NCI-H146 (cell line): Measurements from ENCODE around the gene NECTIN4.
A peak's percentile ranks its signal among the peaks of the same experiment; 100 is the strongest.
"Not testable (repeated sequence)": the region's sequence is repeated elsewhere in the genome, so short reads cannot be mapped to it uniquely, and the experiment has no call there.

Experiments
- DNase-seq: peaks from one replicate; lab custom pipeline; 2025; lab: John Stamatoyannopoulos, UW

Gene NECTIN4

DNA sequence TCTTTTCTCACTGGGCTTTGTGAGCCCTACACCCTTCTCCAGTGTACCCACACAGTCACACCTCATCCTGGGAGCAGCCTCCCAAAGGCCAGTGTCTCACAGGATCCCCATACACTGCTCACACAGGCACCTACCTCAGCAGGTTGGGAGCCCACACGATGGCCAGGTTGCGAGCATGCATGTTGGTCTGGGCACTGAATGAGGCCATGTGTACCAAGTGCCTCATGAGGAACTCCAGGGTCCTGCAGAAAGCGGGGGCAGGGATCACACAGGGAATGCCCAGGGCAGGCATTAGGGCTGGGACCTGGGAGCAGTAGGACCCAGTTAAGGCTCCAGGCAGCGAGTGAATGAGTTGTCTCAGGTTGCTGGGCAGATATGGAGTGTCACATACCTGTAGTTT, 35.1 kb downstream of the NECTIN4 start:
- no peak for DNase-seq

DNA sequence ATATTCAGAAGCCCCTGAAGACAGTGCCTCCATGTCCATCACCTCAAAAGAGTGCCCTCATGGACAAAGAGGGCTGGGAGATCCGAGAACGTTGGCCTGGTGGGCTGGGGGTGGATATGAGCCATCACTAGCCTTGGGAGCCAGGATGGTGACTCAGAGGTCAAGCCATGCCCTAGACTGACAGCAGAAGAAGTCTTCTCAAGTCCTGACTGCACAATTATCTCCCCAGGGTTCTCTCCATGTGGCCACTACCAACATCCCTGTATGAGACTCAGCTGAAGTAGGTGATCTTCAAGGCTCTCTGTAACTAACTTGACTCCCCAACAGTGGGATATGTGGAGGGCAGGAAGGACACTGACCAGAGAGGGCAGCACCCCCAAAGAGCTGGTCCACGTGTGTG, 36.5 kb downstream of the NECTIN4 start:
- DNase-seq: no peak

DNA sequence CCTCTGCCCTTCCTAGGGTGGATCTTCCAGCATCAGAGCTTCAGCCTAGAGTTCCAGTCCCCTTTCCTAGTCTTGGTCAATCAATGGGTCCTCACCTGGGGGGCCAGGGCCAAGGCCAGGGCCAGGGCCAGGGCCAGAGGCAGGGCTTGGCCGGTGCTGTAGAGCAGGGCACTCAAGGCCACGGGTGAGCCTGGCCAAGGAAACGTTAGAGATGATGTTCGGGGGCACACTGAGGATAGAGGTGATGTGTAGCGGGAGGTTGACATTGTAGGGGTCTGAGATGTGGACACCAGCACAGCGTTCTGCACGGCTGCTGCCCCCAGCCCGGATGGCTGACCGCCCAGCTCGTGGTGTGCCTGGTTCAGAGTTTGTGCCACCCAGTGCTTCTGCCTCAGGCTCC, 38.1 kb downstream of the NECTIN4 start:
- DNase-seq: no peak

DNA sequence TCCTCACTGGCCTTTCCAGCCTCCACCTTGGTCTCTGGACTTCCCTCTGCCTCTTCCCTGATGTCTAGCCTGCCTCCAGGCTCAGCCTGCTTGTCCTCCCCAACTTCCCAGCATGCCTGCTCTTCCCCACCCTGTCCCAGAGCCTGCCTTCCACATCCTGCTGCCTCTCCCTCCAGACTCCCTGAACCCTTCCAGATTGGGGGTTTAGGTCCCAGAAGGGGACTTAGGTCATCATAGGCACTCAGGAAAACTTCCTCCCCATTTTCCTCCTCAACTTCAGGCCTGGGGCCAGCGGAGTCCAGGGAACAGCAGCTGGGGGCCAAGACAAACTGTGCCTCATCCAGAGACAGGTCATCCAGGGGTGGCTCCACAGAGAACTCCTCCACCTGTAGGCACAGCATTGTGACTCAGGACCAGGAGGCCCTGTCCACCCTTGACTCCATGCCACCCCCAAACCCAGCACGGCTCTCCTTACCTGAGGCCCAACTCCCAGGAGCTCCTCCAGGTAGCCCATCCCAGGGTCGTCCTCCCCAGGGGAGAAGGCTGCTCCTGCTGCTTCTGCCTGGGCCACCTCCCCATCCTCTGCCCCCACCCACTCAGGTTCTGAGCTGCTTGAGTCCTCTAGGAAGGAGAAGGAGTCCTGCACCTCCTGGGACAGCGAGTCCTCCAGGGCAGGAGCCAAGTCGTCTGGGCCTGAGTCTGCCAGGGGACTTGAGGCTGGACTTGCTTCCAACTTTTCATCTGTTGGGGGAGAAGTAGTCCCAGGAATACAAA, 40.2 kb downstream of the NECTIN4 start:
- no peak for DNase-seq

DNA sequence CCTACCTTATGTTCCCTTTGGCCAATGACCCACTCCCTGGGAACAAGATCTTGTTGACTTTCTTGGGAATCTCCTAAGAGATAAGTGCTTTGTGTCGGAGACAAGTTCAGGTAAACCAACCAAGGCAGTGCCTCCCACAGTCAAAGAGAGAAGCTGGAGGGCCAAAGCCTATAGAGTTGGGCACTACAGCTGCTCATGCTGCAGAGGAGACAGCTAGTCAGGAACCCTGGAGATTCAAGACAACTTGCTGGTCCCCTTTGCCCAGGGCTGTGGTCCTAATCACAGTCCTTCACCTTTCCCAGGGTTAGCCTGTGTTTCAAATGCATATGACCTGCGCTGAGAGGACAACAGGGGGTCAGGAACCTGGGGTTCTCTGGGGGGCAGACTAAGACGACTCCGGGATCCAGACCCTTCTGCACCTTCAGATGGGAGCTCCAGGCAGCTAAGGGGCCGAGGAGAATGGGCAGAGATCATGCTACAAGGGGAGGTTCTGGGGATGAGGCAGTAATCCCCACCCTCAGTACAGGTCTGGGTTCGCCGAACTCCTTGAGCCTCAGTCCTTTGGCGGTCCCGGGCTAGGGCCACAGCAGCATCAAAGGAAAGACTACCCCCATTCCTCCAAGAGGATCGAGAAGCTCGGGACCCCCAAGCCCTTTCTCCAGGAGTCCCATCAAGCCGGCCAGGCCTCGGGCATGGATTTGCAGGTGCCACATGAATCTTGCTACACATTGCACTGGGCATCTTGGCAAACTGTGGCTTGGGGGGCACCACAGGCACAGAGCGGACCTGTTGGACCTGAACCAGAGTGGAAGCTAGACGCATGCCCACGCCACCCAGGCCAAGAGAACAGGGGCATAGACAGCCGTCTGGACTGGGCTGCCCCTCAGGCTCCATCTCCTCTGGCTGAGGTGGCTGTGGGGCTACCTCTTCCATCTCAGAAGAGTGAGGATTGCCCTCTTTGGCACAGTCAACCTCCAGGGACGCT, 41.6 kb downstream of the NECTIN4 start:
- DNase-seq: no peak

DNA sequence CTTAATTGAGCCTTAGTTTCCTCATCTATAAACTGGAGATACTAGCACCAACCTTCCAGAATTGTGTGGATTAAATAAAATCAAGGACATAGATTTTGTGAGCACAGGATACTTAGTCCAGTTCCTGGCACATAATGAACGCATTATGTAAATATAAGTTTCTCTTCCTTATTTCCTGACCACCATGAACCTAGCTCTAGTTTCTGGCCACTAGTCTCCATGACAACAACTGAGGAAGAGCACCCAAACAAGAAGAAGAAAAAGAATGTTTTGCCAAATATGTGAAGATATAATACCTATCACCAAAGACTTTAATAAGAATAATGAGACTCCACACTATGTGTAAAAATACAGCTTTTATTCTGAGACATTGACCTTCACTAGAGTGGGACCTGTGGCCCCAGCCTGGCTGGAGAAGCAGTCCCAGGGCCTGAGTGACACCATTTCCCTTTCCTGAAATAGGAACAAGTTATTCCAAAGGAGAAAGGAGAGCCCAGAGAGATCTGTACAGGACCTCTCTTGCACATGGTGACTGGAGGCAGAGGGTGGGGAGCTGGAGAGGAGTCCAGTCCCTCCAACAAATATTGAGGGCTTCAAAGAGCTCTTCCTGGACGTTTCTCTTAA, 42.6 kb downstream of the NECTIN4 start:
- DNase-seq: no peak

DNA sequence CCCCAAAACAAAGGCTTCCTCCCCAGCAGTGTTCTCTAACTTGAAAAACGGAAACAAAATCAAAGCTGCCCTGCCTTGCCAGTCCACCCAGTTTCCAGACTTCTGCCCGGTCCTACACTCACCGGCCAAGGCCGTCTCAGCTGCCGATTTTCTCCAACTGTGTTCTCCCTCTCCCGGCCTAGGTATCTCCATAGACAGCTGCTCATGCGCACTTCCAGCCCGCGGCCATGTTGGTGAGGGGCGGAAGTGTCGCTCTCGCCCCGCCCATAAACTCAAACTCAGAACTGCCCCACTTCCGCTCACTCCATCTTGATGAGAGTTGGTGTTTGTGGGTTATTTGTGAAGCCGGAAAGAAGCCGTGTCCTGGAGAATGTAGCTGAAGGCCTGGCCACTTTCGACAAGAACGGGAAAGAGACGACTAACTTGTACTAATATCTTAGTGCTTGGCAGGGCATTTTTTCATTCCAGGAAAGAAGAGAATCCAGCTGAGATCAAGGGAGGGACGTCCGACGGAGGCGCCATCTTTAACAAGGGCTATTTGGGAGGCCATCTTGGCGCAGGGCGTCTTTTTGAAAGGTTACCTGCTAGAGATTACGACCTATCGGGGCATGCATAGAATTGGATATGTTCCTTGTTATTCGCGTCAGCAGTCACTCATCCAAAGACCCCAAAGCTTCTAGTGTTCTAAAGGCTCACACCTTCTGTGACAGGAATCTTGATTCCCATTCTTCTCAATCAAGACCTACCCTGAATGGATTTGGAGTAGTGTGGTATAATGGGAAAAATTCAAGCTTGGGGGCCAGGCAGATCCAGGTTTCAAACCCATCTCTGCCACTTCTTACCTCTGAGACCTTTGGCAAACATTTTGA, 43.4 kb downstream of the NECTIN4 start, which contains the start of gene USF1:
Gene USF1 (minus strand): TSS at position 242 of the 869 bp plus-strand sequence. CDS start 2,702 bp downstream, outside the sequence.
- peak; percentile 95 for DNase-seq

DNA sequence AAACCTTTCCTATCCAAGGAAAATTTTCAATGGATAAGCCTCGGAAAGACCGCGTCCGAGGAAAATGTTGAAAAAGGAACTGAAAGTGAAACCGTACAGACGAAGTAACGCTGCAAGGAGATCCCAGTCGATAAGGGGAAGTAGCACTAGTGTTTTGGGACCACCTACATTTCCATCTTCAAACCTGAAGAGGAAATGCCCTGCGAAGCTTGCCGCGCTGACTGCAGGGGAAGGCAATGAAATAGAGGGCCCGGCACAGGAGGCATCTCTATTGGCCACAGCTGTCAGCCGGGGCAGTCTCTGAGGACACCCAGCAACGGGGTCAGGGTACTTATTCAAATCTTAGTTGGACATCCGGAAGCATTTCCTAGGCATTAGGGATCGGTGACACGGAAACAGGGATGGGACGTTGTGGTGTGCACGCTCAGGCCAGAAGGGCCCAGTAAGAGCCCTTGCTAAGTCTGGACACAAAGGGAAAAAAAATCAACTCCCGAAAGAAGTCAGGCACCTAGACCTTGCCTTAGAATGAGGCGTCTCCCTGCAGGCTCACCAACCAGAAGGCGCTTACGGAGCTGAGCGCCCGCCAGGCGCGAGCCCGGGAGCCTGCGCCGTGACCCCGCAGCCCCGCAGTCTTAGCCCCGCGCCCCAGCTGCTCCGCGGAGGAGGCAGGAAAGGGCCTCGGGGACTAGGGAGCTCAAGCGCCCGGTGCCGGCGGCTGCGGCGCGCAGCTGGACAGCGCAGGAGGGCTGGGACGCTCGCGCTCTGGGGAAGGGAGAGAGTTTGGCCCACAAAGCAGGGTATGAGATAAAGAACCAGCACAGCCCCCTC, 44.2 kb downstream of the NECTIN4 start:
- peak; percentile 86 for DNase-seq

DNA sequence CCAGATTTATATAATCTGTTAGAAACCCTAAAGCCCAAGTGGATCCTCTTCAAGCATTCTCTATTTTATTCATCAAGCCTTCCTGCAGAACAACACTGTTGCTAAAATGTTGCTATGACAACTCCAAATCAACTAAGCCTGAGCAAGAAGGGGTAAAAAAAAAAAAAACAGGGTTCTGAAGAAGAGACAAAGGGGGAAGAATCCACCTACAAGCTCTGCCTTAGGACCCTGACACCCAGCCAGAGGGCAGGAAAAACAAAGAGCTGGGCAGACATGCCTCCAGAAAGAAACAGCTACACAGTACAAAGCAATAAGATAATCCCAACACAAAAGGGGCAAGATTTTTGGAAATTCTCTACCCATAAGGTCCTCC, 44.8 kb downstream of the NECTIN4 start:
- DNase-seq: no peak

DNA sequence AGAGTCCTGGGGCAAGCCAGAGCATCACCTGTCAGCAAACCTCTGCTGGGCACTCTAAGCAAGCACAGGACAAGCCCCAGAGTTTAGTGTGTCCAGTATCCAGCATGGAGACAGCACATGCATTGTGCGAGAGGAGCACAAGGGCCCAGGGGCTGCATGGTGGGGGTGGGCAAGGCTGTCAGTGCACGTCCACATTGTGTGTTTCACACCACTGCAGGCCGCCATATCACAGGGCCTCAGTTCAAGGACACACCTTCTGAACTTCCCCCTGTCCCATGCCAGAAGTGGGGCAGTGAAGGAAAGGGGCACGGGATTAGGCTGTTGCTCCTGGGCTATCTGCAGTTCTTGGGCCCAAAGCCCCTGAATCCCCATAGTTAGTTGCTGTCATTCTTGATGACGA, 49.8 kb downstream of the NECTIN4 start:
- DNase-seq: no peak

DNA sequence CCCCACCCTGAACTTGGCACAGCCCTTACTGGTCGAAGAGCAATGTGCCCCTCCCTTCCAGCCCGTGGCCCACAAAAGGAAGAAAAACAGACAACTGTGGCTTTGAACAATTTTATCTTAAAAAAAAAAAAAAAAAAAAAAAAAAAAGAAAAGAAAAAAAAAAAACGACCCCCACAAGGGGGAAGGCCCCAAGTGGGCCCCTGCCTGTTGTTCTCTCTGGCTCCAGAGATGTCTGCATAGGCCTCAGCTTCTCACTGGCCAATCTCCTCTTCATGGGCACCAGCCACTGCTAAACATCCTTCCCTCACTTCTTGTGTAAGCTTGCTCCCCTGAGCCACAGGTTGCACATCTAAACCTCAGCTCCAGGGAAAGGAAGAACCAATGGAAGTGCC, 50.2 kb downstream of the NECTIN4 start:
- DNase-seq: no peak

DNA sequence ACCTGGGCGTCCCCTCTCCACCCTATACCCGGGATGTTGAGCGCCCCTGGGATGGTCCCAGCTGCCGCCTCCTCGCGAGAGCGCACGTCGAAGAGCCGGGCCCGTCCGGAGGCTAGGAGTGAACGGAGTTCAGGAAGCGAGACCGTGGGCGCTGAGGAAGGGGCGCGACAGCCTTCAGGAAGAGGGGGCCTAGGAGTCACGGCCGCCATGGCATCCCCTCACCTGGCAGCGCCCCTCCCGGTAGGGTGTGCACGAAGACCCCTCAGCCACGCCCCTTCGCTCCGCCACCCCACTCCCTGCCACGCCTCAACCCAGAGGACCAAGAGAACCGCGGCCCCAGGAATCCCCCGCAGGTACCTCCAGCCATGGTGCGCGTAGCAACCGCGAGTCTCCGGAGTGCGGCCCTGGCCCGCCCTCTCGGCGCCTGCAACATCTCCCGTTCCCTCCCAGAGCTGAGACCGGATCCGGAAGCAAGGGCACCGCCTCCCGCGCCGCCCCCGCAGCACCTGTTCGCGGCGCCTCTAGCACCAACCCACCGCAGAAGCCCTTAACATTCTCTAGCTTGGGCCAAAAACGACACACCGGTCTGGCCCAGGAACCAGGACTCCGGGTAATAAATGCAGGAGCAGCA, 50.7 kb downstream of the NECTIN4 start, which contains the start of gene TSTD1:
Gene TSTD1 (minus strand): TSS at position 442 of the 631 bp plus-strand sequence. CDS start 75 bp downstream, at position 367.
- peak; percentile 88 for DNase-seq

DNA sequence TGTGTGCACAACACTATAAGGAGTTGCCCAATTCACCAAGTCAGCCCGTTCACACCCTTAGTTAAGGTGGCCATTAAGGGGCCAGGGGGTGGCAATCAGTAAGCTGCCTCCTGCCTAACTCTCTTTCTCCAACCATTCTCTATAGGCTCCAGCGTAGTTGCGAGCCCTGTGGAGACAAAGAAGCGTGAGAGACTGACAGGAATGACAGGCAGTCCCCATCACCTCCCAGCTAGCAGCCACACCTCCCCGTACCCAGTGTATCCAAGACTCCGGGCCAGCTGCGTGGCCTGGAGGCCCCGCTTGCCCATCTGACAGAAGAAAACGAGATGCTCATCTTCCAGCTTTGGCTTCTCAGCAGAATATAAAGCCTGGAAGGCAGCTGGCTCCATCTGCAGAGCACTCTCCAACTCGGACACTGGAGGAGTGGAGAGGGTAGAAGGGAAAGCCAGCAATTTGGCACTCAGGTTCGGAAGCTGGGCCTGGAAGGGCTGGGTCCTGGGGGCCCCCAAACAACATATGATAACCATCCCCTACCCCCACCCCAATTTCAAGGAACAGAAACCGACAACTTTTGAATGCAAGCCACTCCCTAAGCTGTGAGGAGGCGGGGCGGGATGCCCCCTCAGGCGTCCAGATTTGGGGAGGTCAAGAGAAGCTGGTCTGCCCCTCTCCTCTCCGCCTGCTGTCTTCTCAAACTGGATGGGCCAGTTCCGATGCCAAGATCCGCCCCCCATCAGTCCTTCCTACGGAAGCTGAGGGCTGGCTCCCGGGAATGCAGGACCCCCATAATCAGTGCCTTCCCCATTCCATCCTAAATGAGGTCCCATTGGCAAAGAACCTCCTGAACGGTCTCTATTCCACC, 51.5 kb downstream of the NECTIN4 start:
- peak; percentile 46 for DNase-seq

DNA sequence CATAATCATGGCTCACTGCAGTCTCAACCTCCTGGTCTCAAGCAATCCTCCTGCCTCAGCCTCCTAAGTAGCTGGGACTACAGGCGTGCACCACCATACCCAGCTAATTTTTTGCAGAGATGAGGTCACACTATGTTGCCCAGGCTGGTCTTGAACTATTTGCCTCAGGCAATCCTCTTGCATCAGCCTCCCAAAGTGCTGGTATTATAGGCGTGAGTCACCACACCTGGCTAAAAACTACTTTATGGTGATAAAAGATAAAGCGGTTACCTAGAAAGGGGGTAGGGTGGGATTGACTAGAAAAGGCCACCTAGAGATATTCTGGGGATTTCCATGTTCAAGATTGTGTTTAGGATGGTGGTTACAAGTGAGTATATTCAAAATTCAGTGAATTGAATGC, 55.6 kb downstream of the NECTIN4 start:
- no peak for DNase-seq

DNA sequence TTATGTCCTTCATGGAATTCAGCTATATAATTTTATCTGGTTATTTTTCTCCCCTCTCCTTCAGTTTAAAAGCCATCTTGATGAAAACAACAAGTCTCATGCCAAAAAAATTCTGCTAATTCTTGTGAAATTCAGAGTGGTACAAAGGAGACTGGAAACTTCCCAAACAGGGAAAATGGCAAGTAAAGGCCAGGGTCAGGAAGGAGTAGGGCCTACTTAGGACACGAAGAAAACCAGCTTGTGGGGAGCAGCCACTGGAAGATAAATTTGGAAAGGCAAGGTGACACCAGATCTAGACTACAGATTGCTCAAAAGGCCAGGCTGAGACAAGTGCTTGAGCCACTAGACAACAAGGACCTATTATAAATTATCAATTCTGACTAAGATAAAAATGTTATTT, 56.9 kb downstream of the NECTIN4 start:
- DNase-seq: no peak

DNA sequence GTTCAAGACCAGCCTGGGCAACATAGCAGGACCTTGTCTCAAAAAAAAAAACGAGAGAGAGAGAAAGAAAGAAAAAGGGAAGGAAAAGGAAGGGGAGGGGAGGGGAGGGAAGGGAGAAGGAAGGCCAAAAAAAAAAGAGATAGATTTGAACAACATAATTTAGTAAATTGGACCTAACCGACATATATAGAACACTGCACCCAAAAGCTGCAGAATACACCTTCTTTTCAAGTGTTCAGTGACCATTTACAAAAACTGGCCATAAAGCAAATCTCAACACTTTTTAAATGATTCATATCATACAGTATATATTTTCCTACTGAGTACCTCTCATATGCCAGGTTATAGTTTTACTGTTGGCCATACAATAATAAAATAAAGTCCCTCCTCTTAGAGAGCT, 57.5 kb downstream of the NECTIN4 start:
- no peak for DNase-seq

DNA sequence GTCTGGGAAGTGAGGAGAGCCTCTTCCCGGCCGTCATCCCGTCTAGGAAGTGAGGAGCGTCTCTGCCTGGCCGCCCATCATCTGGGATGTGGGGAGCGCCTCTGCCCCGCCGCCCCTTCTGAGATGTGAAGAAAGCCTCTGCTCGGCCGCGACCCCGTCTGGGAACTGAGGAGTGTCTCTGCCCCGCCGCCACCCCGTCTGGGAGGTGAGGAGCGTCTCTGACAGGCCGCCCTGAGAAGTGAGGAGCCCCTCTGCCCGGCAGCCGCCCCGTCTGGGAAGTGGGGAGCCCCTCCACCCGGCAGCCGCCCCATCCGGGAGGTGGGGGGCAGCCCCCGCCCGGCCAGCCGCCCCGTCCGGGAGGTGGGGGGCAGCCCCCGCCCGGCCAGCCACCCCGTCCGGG, 59.9 kb downstream of the NECTIN4 start:
- not testable (repeated sequence) for DNase-seq

DNA sequence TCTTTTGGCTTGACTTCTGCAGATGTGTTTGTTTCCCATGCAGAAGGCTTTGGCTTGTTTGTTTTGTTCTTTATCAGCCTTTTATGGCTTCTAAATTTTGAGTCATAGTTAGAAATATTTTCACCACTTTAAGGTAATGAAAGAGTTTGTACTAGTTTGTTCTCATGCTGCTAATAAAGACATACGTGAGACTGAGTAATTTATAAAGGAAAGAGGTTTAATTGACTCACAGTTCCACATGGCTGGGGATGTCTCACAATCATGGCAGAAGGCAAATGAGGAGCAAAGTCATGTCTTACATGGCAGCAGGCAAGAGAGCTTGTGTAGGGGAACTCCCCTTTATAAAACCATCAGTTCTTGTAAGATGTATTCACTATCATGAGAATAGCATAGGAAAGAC, 62.4 kb downstream of the NECTIN4 start:
- not testable (repeated sequence) for DNase-seq

DNA sequence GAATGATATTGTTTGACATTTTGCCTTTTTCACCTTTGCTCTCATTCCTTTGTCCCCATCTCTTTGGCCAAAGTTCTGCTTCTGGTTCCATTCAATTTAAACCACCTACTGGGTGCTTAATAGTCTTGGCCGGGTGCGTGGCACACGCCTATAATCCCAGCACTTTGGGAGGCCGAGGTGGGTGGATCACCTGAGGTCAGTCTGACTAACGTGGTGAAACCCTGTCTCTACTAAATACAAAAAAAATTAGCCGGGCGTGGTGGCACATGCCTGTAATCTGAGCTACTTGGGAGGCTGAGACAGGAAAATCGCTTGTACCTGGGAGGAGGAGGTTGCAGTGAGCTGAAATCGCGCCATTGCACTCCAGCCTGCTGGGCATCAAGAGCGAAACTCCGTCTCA, 66.9 kb downstream of the NECTIN4 start:
- not testable (repeated sequence) for DNase-seq
